SKM-1 treated with dmso at 0.1 percent for 144 hours (cell line): ENCODE measurements around the gene MAP3K9.

ENCODE experiments used
- DNase-seq: peaks from one replicate; lab custom pipeline; 2025; ENCODE audit not compliant: unreplicated experiment; lab: John Stamatoyannopoulos, UW

MAP3K9 gene

DNA sequence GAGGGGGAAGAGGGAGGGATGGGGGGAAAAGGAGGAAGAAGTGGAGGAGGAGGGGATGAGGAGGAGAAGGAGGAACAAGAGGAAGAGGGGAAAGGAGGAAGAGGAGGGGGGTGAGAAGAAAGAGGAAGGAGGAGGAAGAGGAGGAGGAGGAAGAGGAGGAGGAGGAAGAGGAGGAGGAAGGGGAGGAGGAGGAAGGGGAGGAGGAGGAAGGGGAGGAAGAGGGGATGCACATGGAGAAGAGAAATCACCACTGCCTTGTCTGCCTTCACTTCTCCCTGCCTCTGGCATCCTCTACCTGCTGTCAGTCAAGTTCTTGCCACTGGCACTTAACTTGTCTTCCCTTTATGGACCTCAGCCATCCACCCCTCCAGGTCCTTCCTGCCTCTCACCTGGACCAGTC, 107.7 kb downstream of the MAP3K9 start:
- no peak for DNase-seq

DNA sequence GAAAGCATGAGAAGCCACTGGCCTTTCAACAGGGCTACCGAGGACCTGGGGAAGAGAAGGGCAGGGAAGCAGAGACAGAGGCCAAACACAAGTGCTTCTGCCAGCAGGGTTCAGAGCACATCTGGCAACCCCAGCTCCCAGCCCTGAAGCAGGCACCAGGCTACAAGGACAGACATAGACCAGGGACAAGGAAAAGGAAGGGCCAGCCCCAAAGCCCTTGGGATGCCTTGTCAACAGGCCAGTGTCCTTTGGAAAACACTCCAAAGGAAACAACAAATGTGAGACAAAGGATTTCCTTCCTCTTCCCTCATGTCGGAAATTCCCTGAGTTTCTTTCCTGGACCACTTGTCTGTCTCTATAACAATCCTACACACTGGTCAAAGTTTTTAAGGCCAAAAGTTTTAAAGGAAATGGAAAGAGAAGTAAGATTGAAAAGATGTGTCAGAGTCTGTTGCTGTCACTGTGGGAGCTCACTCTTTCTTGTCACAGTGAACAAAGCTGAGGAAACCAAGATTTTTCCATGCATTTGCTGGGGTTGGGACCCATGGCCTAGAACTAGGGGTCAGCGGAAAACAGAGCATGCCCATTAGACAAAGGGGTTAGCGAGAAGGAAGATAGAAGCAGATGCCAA, 108.2 kb downstream of the MAP3K9 start:
- no peak for DNase-seq

DNA sequence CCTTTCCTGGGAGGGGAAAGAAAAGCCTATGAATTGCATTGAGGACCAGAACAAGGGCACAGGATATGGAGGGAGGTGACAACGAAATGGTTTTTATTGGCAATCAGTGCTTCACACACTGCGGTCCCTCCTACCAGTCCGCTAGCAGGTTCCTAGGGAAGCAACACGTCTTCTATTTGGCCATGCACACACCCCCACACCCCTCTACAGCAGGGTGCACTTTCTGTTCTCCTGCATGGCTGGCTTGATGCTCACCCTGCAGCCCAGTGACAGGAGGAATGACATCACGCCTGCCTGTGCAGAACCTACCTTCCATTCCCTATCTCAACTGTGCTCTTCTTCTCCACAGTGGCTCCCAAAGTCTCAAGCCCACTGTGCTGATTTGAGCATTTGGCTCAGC, 109.7 kb downstream of the MAP3K9 start:
- no peak for DNase-seq

DNA sequence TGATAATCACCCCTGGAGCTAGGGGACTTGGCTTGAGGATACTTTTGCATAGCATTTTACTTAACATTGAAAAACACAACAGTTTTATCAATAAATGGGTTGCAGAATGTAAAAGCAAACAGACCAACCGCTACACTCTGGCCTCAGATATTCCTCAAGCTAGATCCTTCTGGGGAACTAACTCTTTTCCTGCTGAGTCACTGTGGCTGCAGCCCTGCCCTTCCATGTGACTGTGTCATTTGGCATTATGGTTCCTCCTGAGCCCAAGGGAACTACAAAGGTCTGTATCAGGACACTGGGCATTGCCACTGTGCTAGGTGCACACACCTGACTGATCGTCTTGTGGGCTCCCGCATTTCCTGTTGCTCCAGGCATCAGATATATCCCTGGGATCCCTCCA, 111.0 kb downstream of the MAP3K9 start:
- peak; percentile 28 for DNase-seq

DNA sequence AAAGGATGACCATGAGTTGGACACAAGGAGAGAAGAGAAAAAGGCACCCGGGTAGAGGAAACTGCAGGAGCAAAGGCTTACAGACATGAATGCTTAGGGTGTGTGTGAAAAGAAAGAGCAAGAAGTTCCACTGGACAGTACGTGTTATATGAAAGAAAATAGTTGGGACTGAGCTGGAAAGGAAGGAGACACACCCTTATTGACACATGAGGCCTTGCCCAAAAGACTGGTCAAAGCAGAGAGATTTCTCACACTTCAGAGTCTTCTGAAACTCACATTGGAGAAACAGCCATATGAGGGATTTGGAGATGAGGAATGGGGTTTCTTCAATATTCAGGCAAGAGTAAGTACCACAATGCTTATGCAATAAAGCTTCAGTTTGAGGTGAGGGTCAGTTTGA, 111.6 kb downstream of the MAP3K9 start:
- DNase-seq: no peak

DNA sequence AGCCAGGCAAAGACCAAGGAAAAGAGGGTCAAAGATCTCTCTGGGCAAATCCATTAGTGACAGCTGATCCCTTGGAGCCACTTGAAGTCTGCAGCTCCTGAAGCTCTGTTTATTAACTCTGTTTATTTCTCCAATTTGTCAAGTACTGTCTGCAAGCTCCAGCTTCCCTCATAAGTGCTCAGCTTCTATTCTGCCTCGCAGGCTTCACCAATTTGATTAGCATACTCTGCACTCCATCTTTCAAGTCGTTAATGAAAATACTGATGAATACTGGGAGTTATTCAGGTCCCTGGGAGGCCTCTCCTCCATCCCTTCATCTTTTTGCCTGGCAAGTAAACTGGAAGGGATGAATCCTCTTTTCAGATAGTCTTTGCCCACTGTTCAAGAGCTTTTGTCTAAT, 113.3 kb downstream of the MAP3K9 start:
- DNase-seq: no peak

DNA sequence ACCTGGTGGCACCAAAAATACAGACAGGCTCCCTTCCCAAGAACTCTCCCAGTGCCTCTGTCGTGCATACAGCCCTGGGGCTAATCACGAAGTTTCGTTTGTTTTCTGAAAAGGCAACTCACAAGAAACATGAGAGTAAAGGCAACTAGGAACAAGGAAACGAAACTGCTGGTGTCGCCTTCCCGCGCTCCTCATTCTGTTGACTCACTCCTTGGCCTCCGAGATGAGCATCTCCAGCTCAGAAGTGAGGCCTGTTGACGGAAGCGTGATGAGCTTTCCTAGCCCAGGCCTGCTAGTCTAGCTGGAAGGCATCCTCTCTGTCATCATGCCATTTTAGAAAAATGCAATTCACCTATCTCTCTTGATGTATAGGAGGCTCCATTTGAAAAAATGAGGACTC, 117.1 kb downstream of the MAP3K9 start:
- no peak for DNase-seq

DNA sequence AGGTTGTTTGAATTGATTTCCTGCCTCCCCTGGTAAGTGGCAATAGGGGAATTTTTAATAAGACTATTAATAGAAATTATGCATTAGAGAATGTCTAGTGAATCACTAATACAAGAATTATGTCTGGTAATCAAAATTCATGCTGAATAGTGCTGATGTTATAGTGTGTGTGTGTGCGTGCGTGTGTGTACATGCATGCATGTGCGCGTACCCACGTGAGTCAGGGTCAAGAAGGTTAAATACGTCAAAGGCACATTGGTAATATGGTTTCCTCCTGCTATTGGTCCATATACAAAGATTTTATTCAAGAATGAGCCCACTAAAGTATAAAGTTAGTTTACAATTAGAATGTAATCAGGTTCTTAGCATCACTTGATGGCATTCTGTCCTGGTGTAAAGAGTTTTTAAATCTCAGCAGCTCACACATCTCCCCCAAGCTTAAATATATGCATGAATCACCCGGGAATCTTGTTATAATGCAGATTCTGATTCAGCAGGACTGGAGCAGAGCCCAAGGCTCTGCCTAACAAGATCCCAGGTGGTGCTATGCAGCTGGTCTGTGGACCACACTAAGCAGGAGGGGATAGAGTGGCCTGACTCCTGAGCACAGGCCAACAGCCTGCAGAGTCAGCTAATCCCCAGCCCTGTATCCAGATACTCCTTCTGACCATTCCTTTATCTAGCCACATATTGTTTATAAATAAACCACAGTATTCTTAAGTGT, 123.7 kb downstream of the MAP3K9 start:
- DNase-seq: no peak

DNA sequence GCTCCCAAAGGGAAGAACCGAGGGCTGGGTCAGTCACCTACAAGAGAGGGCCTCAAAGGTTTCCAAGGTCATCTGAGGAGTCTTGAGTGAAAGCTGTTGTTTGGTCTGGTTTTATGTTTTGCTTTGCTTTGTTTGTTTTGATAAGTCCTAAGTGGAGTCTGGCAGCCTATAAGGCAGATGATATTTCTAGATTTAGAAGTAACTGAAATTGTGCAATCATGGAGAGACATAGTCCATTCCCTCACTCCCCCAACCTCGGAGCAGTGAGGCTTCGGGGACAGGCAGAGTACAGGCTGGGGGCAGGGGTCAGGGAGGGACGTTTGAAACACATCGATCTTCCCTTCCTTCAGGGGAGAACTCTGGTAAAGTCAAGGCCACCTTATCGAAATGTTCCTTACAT, 125.3 kb downstream of the MAP3K9 start:
- DNase-seq: no peak

DNA sequence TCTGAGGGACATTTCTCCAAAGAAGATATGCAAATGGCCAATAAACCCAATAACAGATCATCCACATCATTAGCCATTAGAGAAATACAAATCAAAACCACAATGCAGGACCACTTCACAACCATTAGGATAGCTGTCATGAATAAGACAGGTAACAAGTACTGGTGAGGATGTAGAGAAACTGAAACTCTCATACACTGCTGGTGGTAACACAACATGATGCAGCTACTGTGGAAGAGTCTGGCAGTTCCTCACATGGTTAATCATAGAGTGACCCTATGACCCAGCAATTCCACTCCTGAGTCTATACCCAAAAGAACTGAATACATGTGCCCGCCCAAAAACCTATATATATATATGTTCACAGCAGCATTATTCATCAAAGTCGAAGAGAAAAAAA, 128.6 kb downstream of the MAP3K9 start:
- DNase-seq: no peak

DNA sequence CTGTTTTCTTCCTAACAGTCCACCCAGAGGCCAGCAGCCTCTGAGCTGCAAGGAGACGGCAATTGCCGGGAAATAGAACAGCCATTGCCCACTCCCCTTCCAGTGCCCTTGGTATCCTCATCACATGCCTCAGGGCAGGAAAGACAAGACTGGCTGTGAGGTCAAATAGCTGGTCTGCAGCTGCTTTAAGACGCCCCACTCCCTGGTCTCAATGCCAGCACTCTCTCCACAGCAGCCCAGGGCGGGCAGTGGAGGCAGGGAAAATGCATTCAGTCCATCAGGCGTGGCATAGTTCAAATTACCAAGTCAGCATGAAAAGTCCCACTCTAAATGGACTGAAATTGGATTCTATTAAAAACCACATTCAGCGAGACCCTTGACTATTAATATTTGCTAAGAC, 132.0 kb downstream of the MAP3K9 start:
- DNase-seq: no peak
